Measurements from ENCODE around the gene SH3PXD2A.

- TF ChIP-seq CTCF (IDR thresholded peaks at IDR 0.05) (no peak), POLR2A (IDR thresholded peaks at IDR 0.05) (no peak)
Measured at GRCh38 chr10:103710490-103710889, 144.9 kb downstream of the SH3PXD2A start.

All from adrenal gland (tissue), 5 donors.